ENCODE data around the gene NRTN. TPM values are rescaled to one million over a fixed set of nuclear protein-coding genes. Genes with fewer than 3 reads are reported as not detected.

NRTN gene
- total RNA-seq, 1 experiment from 2014 or later, result 4.6 TPM

- Histone ChIP-seq H3K79me1 (ENCODE audit: insufficient read depth, low read depth, low read length, poor library complexity, severe bottlenecking) (no peaks in the 10 kb centered on the region), H2AK5ac (ENCODE audit: insufficient read length, low read length) (no peak overlapping the region), H3K79me2 (ENCODE audit: insufficient read depth, low read length) (no peaks in the 10 kb centered on the region), H3K4me2 (ENCODE audit: insufficient read depth, insufficient read length, low read length) (peak overlapping the region; percentile 85), H3K9ac (ENCODE audit: extremely low read depth, insufficient read length, low read length) (peak overlapping the region; percentile 82), H3T11ph (ENCODE audit: low read length) (no peak overlapping the region), H3K14ac (ENCODE audit: insufficient read depth, low read length) (peak overlapping the region; percentile 94), H3K9me3 (ENCODE audit: control insufficient read depth, low read depth, low read length) (no peaks in the 10 kb centered on the region), H3K23me2 (ENCODE audit: insufficient read length, low read depth, low read length, poor library complexity, severe bottlenecking) (peaks cover 12% of the 10 kb centered on the region), H3K4ac (ENCODE audit: low read depth, low read length) (no peak overlapping the region), H3K18ac (ENCODE audit: insufficient read length, low read depth, low read length) (peak overlapping the region; percentile 96), H4K8ac (replicated peaks; ENCODE audit: insufficient read length, low read depth, low read length) (no peak overlapping the region), H4K20me1 (ENCODE audit: control insufficient read depth, insufficient read depth, insufficient read length) (no peaks in the 10 kb centered on the region), H3K27me3 (ENCODE audit: insufficient read depth, low read length) (no peaks in the 10 kb centered on the region), H2BK5ac (ENCODE audit: insufficient read length, low read length) (no peak overlapping the region), H2AFZ (ENCODE audit: low read length) (no peak overlapping the region), H2BK15ac (ENCODE audit: low read depth, low read length) (no peak overlapping the region), H4K91ac (ENCODE audit: insufficient read length, low read depth, low read length) (no peak overlapping the region), H3K56ac (ENCODE audit: insufficient read length, low read depth, low read length) (no peak overlapping the region), H2BK120ac (ENCODE audit: low read depth, low read length, poor library complexity, severe bottlenecking) (no peak overlapping the region), H3K27ac (ENCODE audit: insufficient read length, low read depth, low read length) (no peak overlapping the region), H2BK12ac (ENCODE audit: insufficient read length, low read depth, low read length) (no peak overlapping the region), H3K4me1 (ENCODE audit: insufficient read depth, low read length) (no peaks in the 10 kb centered on the region), H4K5ac (ENCODE audit: insufficient read length, low read depth, low read length) (no peak overlapping the region), H2BK20ac (ENCODE audit: low read depth, low read length, poor library complexity, severe bottlenecking) (no peak overlapping the region), H3K23ac (ENCODE audit: insufficient read length, low read depth, low read length) (no peak overlapping the region)
- peak overlapping the region; percentile 95 to 99 (median 98) for H3K27ac Mint-ChIP-seq
- DNase-seq, result peak; percentile 95
- H3K4me3 Mint-ChIP-seq, result peak overlapping the region; percentile 93 to 97
- H3K4me1 Mint-ChIP-seq, result peaks cover 2 to 16% of the 10 kb centered on the region in 2 experiments; a peak in 2 of 4 replicates
- no CpG with 5 or more reads among the region's 91 CpGs for WGBS (ENCODE audit: extremely low coverage, insufficient read length, low lambda C conversion rate)
- H3K9me3 Mint-ChIP-seq, result no peaks in the 10 kb centered on the region; a peak in 2 of 5 replicates
- peaks cover 18% of the 10 kb centered on the region for H3K27me3 Mint-ChIP-seq (ENCODE audit: low read depth)
- H3K36me3 Mint-ChIP-seq (ENCODE audit: insufficient read depth in 1 of 3, low read depth in 3 of 3), result no peaks in the 10 kb centered on the region
- TF ChIP-seq, protein P1, sequence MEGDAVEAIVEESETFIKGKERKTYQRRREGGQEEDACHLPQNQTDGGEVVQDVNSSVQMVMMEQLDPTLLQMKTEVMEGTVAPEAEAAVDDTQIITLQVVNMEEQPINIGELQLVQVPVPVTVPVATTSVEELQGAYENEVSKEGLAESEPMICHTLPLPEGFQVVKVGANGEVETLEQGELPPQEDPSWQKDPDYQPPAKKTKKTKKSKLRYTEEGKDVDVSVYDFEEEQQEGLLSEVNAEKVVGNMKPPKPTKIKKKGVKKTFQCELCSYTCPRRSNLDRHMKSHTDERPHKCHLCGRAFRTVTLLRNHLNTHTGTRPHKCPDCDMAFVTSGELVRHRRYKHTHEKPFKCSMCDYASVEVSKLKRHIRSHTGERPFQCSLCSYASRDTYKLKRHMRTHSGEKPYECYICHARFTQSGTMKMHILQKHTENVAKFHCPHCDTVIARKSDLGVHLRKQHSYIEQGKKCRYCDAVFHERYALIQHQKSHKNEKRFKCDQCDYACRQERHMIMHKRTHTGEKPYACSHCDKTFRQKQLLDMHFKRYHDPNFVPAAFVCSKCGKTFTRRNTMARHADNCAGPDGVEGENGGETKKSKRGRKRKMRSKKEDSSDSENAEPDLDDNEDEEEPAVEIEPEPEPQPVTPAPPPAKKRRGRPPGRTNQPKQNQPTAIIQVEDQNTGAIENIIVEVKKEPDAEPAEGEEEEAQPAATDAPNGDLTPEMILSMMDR (conservative IDR thresholded peaks at IDR 0.05), result no peak
These were observed 23.2 kb downstream of the NRTN start for GRCh38 chr19:5827891-5828660.

All from H9 (cell line).